Measurements from ENCODE around the gene RAB31.

The RAB31 gene

GRCh38 chr18:9854801-9855676, 146.9 kb downstream of the RAB31 start:
- in situ Hi-C loops (cut with HindIII; ENCODE audit: low sequenced_read_pairs), result loop anchor here (5.0 kb wide), 1 partner anchor 52 kb away; no protein-coding TSS in a partner anchor

GRCh38 chr18:9855681-9856080, 147.6 kb downstream of the RAB31 start:
- in situ Hi-C loops (cut with HindIII; ENCODE audit: low sequenced_read_pairs), result loop anchor here (5.0 kb wide), 1 partner anchor 52 kb away; no protein-coding TSS in a partner anchor

DNA sequence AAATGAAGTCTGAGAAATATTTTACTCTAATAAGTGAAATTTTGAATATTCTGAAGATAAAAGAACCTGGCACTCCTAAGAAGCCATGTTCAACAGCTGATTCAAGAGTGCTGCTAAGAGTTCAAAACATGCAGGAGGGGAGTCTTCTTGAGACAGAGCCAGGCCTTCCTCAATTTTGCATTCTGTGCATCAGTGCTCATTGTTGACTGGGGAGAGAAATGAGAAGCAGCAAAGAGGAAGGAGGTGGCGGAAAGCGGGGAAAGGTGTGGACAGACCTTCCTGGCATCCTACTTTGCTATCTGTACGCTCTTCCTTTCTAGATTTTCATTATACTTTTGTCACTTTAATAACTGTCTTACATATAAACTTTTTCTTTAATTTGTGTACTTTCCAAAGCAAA, 148.0 kb downstream of the RAB31 start:
- in situ Hi-C loops (cut with HindIII; ENCODE audit: low sequenced_read_pairs), result loop anchor here (5.0 kb wide), 1 partner anchor 51 kb away; no protein-coding TSS in a partner anchor

GRCh38 chr18:9857479-9857998, 149.4 kb downstream of the RAB31 start:
- in situ Hi-C loops (cut with HindIII; ENCODE audit: low sequenced_read_pairs), result loop anchor here (5.0 kb wide), 1 partner anchor 50 kb away; no protein-coding TSS in a partner anchor

DNA sequence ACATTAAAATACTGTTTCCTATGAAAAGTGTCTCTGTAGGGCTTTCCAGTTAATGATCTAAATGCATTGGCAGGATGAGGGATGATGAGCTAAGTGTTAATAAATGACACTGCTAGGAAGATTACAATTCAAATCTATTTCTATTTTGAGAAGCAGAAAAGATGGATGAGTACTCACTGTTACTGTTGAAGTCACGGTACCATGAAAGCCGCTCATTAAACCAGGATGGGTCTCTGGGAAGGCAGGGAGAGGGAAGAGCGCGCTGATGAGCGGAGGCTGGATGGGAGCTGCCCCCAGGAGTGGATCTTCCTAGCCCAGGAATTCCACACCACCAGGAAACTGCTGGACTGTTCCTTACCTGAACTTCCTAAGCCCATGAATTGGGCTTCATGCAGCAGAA, 150.5 kb downstream of the RAB31 start:
- in situ Hi-C loops (cut with HindIII; ENCODE audit: low sequenced_read_pairs), result loop anchor here (5.0 kb wide), 1 partner anchor 49 kb away; no protein-coding TSS in a partner anchor

DNA sequence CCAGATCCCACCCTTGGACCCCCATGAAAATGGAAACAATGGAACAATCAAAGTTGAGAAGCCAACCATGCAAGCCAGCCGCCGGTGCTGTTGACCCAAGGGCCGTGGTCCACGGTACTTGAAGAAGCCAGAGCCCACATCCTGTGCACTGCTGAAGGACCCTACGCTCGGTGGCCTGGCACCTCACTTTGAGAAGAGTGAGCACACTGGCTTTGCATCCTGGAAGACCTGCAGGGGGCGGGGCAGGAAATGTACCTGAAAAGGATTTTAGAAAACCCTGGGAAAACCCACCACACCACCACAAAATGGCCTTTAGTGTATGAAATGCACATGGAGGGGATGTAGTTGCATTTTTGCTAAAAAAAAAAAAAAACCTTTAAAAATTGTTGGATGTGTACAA, 151.1 kb downstream of the RAB31 start:
- in situ Hi-C loops (cut with HindIII; ENCODE audit: low sequenced_read_pairs), result loop anchor here (5.0 kb wide), 1 partner anchor 48 kb away; no protein-coding TSS in a partner anchor

DNA sequence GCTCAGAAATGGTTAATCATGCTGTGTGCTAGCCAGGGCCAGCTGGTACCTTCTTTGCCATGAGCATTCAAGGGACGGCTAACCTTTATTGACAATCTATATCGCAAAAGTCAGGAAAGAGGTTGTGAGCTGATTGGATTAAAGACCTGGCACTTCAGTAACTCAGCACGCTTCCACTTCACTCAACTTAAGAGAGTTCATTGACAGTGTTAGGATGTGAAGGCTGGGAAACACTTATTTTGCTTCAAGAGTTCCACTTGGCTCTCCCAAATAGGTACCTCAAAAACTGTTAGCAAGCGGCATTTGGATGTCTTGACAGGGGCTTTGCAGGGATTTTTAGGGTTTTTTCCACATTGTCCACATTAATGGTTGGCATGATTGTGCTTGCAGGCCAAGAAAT, 152.6 kb downstream of the RAB31 start:
- in situ Hi-C loops (cut with HindIII; ENCODE audit: low sequenced_read_pairs), result no loop called here

GRCh38 chr18:9861157-9861556, 153.1 kb downstream of the RAB31 start:
- in situ Hi-C loops (cut with HindIII; ENCODE audit: low sequenced_read_pairs), result no loop called here

DNA sequence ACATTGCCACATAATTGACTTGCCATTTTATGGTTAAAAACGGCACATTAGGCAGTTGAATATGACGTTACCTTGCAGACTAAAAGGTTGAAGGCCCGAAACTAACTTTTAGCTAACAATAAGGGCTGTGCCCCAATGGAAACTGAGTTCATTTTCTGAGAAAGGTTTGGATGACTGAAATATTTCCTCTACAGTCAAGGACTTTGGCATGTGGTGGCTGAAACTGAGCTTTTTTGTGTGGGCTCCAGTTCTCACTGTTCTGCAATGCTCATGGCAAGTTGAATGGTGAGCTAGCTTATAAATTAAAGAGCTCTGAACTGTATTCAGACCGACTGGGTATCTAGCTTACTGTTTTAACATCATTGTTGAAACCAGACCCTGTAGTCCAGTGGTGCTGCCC, 153.8 kb downstream of the RAB31 start:
- in situ Hi-C loops (cut with HindIII; ENCODE audit: low sequenced_read_pairs), result no loop called here

GRCh38 chr18:9862686-9863085, 154.6 kb downstream of the RAB31 start:
- in situ Hi-C loops (cut with HindIII; ENCODE audit: low sequenced_read_pairs), result no loop called here

GRCh38 chr18:9863282-9863681, 155.2 kb downstream of the RAB31 start:
- in situ Hi-C loops (cut with HindIII; ENCODE audit: low sequenced_read_pairs), result no loop called here

DNA sequence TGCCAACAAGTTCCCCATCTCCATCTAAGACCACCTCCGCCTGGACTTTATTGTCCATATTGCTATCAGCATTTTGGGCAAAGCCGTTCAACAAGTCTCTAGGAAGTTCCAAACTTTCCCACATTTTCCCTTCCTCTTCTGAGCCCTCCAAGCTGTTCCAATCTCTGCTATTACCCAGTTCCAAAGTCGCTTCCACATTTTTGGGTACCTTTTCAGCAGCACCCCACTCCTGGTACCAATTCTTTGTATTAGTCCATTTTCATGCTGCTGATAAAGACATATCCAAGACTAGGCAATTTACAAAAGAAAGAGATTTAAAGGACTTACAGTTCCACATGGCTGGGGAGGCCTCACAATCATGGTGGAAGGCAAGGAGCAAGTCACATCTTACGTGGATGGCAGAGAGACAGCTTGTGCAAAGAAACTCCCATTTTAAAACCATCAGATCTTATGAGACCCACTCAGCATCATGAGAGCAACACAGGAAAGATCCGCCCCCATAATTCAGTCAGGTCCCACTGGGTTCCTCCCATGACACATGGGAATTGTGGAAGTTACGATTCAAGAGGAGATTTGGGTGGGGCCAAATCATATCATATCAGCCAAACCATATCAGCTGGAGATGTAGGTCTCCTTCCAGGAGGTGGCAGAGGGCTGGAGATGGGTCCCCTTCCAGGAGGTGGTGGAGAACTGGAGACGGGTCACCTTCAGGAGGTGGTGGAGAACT, 157.8 kb downstream of the RAB31 start:
- in situ Hi-C loops (cut with HindIII; ENCODE audit: low sequenced_read_pairs), result loop anchor here (5.0 kb wide), 1 partner anchor 54 kb away; no protein-coding TSS in a partner anchor

DNA sequence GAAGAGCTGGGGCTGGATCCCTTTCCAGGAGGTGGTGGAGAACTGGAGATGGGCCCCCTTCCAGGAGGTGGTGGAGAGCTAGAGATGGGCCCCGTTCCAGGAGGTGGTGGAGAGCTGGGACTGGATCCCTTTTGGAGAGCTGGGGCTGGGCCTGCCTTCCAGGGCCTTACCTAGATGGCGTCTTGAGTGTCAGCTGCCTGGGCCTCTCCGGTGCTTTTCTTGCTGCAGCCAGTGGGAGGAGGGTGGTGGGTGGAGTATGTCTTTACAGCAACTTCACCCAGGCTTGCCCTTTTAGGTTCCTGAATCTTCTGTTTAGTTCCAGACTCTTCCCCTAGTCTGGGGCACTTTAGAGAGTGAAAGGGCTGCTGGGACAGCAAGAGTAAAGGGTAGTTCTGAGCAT, 158.5 kb downstream of the RAB31 start:
- in situ Hi-C loops (cut with HindIII; ENCODE audit: low sequenced_read_pairs), result loop anchor here (5.0 kb wide), 1 partner anchor 54 kb away; no protein-coding TSS in a partner anchor

DNA sequence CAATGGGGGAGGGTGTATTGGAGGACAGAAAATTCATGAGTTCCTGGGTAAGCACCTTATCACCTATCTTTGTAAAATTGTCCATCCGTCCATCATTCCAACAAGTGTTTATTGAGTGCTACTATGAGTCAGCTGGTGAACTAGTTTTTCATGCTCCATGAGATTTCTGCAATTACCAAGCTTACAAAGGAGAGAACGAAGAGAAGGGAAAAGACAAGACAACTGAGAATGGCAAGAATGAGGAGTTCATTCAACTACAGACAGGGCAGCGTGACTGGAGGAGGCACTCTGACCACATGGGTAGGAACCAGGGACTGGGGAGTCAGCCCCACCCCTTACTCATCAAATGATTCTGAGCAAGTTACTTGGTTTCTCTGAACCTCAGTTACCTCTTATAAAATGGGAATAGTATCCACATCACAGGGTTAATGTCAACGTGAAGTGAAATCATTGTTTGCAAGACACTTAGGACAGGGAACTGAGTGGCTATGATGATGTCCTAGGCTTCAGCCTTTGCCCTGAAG, 159.0 kb downstream of the RAB31 start:
- in situ Hi-C loops (cut with HindIII; ENCODE audit: low sequenced_read_pairs), result loop anchor here (5.0 kb wide), 1 partner anchor 55 kb away; no protein-coding TSS in a partner anchor

DNA sequence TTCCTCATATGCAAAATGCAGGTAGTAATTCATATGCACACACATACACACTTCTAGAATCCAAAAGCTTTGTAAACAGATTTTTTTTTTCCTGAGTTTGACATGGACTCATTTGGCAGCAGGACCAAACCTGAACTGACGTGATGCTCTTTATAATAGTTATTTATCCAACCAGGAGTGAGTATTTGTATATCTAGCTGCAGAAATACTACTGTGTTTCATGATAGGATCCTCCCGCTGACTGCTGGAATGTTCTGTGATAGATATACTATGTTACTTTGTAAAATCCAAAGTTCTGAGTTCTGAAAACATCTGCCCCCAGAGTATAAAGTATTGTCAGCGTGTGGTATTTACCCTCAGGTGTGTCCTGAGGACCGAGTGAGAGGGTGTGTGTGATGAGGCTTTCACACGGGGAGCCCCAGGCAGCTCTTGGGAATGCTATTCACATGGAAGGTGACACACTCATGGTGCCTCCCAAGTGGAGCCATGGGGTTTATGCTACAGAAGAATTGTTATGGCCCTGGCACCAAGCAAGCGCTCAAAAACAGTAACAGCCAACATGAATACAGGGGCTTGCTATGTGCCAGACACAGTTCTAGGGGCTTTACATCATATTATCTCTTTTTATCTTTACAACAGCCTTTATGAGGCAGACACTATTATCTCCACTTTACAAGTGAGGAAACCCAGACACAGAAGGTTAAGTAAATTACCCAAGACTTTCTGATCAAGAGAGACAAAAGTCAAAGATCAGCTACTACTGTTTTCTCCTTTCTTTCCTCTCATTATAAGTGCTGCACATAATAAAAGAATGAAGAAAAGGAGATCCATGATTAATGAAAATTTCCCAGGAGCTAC, 161.0 kb downstream of the RAB31 start:
- in situ Hi-C loops (cut with HindIII; ENCODE audit: low sequenced_read_pairs), result loop anchor here (5.0 kb wide), 1 partner anchor 57 kb away; no protein-coding TSS in a partner anchor

DNA sequence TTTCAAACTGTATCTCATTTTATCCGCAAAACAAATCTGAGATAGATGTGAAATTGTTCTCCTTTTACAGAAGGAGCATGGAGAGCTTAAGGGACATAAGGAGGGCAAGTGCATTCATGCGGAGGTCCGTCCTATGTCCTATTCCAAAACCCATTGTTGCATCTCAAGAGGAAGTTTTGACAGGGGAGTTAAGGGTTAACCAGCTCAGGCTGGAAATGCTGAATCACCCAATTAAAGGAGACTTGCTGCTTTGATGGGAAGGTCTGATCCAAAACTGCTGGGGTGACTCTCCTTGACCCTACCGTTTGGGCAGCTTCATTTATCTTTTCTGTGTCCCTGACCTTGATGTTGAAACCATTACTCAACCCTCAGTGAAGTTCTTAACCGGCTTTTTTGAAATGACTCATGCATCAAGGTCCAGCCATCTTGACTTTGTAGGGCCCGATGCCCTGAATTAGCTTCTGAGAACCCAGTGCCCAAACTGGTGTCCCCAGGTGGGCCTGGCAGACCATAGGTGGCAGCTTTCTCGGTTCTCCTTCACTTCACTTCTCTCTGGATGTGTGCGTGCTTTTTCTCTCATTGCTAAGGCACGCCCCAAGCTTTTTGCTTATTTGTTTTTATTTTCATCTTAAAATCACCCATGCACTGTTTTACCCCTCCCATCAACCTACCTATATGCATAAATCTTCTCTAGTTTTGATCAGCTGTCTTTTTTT, 161.8 kb downstream of the RAB31 start:
- in situ Hi-C loops (cut with HindIII; ENCODE audit: low sequenced_read_pairs), result loop anchor here (5.0 kb wide), 1 partner anchor 58 kb away; no protein-coding TSS in a partner anchor

- in situ Hi-C loops (cut with HindIII; ENCODE audit: low sequenced_read_pairs), result no loop called here
These were observed 162.4 kb downstream of the RAB31 start for GRCh38 chr18:9870431-9871008.

GRCh38 chr18:9871244-9871746, 163.2 kb downstream of the RAB31 start:
- in situ Hi-C loops (cut with HindIII; ENCODE audit: low sequenced_read_pairs), result no loop called here

- in situ Hi-C loops (cut with HindIII; ENCODE audit: low sequenced_read_pairs), result no loop called here
These were observed 164.7 kb downstream of the RAB31 start for GRCh38 chr18:9872823-9873222.
